CD4-positive, alpha-beta memory T cell (primary cell): ENCODE results near the gene CELF5. TPM values are rescaled to one million over a fixed set of nuclear protein-coding genes. Genes with fewer than 3 reads are reported as not detected.

Experiments used
- CTCF ChIA-PET: fragments of 350-600 bp; sonication (Branson Sonifier 250); formaldehyde crosslinking; loops from one replicate; lab custom pipeline; 2021; ENCODE audit warnings: inconsistent platforms; ENCODE audit not compliant: partially characterized antibody; lab: Charles Lee
- POLR2A ChIA-PET: fragments of 350-600 bp; sonication (Branson Sonifier 250); formaldehyde crosslinking; loops from one replicate; lab custom pipeline; 2021; ENCODE audit not compliant: partially characterized antibody; lab: Charles Lee
- DNase-seq, 5 donors: peaks; one replicate each; pipeline versions ENCODE4 v3.0.0 to v3.0.0-alpha.2; 2020 to 2022; ENCODE audit warnings: mixed read lengths in 1 of 5
- H3K27ac ChIP-seq: one replicate; pipeline ENCODE4 v1.7.0; 2013; ENCODE audit warnings: low read depth, low read length
- H3K27me3 ChIP-seq: 2 replicates; pipeline ENCODE4 v1.7.0; 2013; ENCODE audit warnings: mild to moderate bottlenecking, low read length, moderate library complexity; ENCODE audit not compliant: insufficient read depth
- H3K36me3 ChIP-seq: 2 replicates; pipeline ENCODE4 v1.7.0; 2013; ENCODE audit warnings: mild to moderate bottlenecking, low read length, moderate library complexity; ENCODE audit not compliant: insufficient read depth
- H3K4me1 ChIP-seq: 2 replicates; pipeline ENCODE4 v1.7.0; 2013; ENCODE audit warnings: mild to moderate bottlenecking, low read length, moderate library complexity; ENCODE audit not compliant: insufficient read depth
- H3K4me3 ChIP-seq, 2 donors: one replicate each; pipeline ENCODE4 v1.7.0; 2013; ENCODE audit warnings: low read length in 2 of 2, mild to moderate bottlenecking in 1 of 2
- H3K9me3 ChIP-seq, 2 donors: one replicate each; pipeline ENCODE4 v1.7.0; 2013; ENCODE audit warnings: low read length in 2 of 2, control low read depth in 1 of 2; ENCODE audit not compliant: control insufficient read depth in 1 of 2
- H3K27ac Mint-ChIP-seq, 7 donors: one replicate each; pipeline ENCODE4 v1.8.0; 2020 to 2021; ENCODE audit warnings: mixed read lengths in 7 of 7, mild to moderate bottlenecking in 6 of 7, inconsistent platforms in 3 of 7, moderate library complexity in 3 of 7
- H3K27me3 Mint-ChIP-seq, 2 donors: one replicate each; pipeline ENCODE4 v1.8.0; 2020 to 2021; ENCODE audit warnings: mixed read lengths in 2 of 2
- H3K36me3 Mint-ChIP-seq, 2 donors: one replicate each; pipeline ENCODE4 v1.8.0; 2020 to 2021; ENCODE audit warnings: mixed read lengths in 2 of 2, inconsistent platforms in 1 of 2, mild to moderate bottlenecking in 1 of 2
- H3K4me1 Mint-ChIP-seq, 4 donors: one replicate each; pipeline ENCODE4 v1.8.0; 2020 to 2021; ENCODE audit warnings: mixed read lengths in 4 of 4, mild to moderate bottlenecking in 1 of 4
- H3K4me3 Mint-ChIP-seq, 8 donors: one replicate each; pipeline ENCODE4 v1.8.0; 2020 to 2021; ENCODE audit warnings: mixed read lengths in 8 of 8, mild to moderate bottlenecking in 7 of 8, moderate library complexity in 6 of 8, inconsistent platforms in 3 of 8
- H3K9me3 Mint-ChIP-seq, 8 donors: one replicate each; pipeline ENCODE4 v1.8.0; 2020 to 2021; ENCODE audit warnings: mixed read lengths in 8 of 8, mild to moderate bottlenecking in 5 of 8, inconsistent platforms in 3 of 8, moderate library complexity in 1 of 8
- intact Hi-C: fragments of 100-400 bp; cut with micrococcal nuclease; formaldehyde crosslinking; loops from one replicate; pipeline ENCODE4 v1.15.1; 2023
- polyA plus RNA-seq, 2 donors: library from polyadenylated mRNA; unstranded; fragments of 300-500 nt; fragmentation: Illumina TruSeq; gene quantifications; one replicate each; pipeline ENCODE4 v1.2.3, GENCODE V29; 2021
- total RNA-seq, 2 experiments: library from RNA; stranded (reverse); gene quantifications; one replicate each; pipeline ENCODE4 v1.2.3, GENCODE V29; 2021

Gene CELF5
- total and polyA plus RNA-seq, 4 experiments from 2014 or later: 0.32 to 0.64 (median 0.44) TPM; not detected in 1

DNA sequence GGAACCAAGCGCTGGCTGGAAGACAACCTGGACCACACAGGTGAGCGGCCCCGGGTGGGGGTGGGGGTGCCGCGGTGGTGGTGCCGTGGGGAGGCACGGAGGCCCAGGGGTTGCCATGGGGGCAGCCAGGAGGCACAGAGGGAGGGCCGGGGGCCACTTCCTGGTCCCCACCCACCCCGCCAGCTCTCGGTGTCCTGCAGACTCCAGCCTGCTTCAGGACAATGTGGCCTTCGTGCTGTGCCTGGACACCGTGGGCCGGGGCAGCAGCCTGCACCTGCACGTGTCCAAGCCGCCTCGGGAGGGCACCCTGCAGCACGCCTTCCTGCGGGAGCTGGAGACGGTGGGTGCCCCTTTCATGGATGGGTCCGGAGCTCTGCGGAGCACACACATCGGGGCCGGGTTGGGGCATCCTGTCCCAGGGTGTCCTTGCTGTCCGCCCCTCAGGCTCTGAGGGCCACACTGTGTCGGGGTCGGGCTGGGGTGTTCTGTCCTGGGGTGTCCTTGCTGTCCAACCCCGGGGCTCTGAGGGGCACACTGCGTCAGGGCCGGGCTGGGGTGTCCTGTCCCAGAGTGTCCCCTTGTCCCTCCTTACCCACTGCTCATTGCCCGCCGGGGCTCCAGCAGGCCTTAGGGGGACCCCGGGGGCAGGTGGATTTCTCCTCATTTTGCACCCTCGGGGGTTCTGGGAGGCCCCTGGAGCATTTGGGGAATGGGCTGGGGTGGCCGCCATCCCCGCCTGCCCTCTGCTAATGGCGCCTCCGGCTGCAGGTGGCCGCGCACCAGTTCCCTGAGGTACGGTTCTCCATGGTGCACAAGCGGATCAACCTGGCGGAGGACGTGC is 20.4 kb upstream of the CELF5 start:
- Histone ChIP-seq H3K27ac (no peak overlapping the region), H3K27me3 (no peaks in the 10 kb centered on the region), H3K4me3 (no peak overlapping the region), H3K4me1 (no peaks in the 10 kb centered on the region), H3K36me3 (peaks cover 5% of the 10 kb centered on the region), H3K9me3 (no peaks in the 10 kb centered on the region)
- CTCF ChIA-PET: interaction anchor here (1.1 kb wide), 1 partner anchor 58 kb away, joined by 3 read pairs; no protein-coding TSS in a partner anchor
- Mint-ChIP-seq H3K36me3 (peaks cover 0 to 17% of the 10 kb centered on the region in 2 donors), H3K27me3 (no peaks in the 10 kb centered on the region), H3K4me3 (no peak overlapping the region), H3K9me3 (no peaks in the 10 kb centered on the region), H3K4me1 (no peaks in the 10 kb centered on the region), H3K27ac (no peak overlapping the region)
- intact Hi-C loops: no loop called here
- no peak for DNase-seq
- POLR2A ChIA-PET: no interaction called here

DNA sequence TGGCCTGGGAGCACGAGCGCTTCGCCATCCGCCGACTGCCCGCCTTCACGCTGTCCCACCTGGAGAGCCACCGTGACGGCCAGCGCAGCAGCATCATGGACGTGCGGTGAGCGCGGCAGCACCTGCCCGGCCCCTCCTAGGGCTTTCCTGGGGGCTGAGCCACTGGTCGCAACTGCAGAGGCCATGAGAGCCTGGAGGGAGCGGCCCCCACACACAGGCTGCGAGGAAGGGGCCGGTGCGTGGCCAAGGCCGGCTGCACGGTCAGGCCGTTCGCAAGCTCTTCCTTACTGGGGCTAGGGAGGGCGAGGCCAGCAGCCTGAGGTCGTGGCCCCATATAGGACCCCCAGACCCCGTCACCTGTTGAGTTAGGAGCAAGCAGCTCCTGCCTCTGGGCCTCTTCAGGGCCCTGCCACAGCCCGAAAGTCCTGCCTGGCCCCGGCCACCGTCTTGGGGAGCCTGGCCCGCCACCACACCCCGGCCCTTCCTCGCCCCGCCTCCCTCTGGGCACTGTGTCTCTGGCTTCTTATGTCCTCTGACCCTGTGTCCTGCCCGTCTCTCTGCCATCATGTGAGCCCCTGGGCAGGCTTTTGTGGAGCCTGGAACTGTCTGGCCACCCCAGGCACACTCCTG is 19.7 kb upstream of the CELF5 start:
- H3K9me3 ChIP-seq: no peaks in the 10 kb centered on the region

DNA sequence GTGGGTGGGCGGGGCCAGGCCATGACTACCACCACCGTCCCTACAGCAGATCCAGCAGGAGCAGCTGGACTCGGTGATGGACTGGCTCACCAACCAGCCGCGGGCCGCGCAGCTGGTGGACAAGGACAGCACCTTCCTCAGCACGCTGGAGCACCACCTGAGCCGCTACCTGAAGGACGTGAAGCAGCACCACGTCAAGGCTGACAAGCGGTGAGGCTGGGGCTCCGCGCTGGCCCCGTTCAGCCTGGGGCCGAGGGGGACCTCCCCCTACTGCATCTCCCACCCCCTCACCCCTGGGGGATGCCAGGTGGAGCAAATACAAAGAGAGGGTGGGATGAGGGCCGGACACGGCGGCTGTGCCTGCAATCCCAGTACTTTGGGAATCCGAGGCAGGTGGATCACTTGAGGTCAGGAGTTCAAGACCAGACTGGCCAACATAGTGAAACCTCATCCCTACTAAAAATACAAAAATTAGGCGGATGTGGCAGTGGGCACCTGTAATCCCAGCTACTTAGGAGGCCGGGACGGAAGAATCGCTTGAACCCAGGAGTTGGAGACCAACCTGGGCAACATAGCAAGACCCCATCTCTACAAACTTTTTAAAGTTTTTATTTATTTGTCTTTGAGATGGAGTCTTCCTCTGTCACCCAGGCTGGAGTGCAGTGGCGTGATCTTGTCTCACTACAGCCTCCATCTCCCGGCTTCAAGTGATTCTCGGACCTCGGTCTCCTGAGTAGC is 18.1 kb upstream of the CELF5 start:
- peaks cover 5% of the 10 kb centered on the region for H3K36me3 ChIP-seq
- H3K27ac ChIP-seq: no peak overlapping the region
- no peak for DNase-seq
- no peaks in the 10 kb centered on the region for H3K27me3 Mint-ChIP-seq
- ChIA-PET CTCF (no interaction called here), POLR2A (no interaction called here)
- no peaks in the 10 kb centered on the region for H3K4me1 ChIP-seq
- H3K9me3 Mint-ChIP-seq: no peaks in the 10 kb centered on the region
- peaks cover 0 to 10% (median 4%) of the 10 kb centered on the region in 4 donors for H3K4me1 Mint-ChIP-seq
- H3K36me3 Mint-ChIP-seq: peaks cover 0 to 23% of the 10 kb centered on the region in 2 donors
- no peak overlapping the region for H3K27ac Mint-ChIP-seq
- no peaks in the 10 kb centered on the region for H3K9me3 ChIP-seq
- no peaks in the 10 kb centered on the region for H3K27me3 ChIP-seq
- no peak overlapping the region for H3K4me3 Mint-ChIP-seq
- intact Hi-C loops: no loop called here
- no peak overlapping the region for H3K4me3 ChIP-seq

More for the DNA sequence above, 19.7 kb upstream of the CELF5 start:
- H3K4me1 Mint-ChIP-seq: peaks cover 0 to 6% (median 0%) of the 10 kb centered on the region in 4 donors
- intact Hi-C loops: no loop called here
- no peaks in the 10 kb centered on the region for H3K4me1 ChIP-seq
- H3K4me3 Mint-ChIP-seq: no peak overlapping the region
- no peaks in the 10 kb centered on the region for H3K27me3 ChIP-seq
- CTCF ChIA-PET: no interaction called here
- POLR2A ChIA-PET: no interaction called here
- H3K36me3 Mint-ChIP-seq: peaks cover 0 to 20% of the 10 kb centered on the region in 2 donors
- H3K36me3 ChIP-seq: peaks cover 5% of the 10 kb centered on the region
- no peak overlapping the region for H3K27ac Mint-ChIP-seq
- no peak overlapping the region for H3K4me3 ChIP-seq
- no peak overlapping the region for H3K27ac ChIP-seq
- H3K9me3 Mint-ChIP-seq: no peaks in the 10 kb centered on the region
- no peaks in the 10 kb centered on the region for H3K27me3 Mint-ChIP-seq
- no peak for DNase-seq

DNA sequence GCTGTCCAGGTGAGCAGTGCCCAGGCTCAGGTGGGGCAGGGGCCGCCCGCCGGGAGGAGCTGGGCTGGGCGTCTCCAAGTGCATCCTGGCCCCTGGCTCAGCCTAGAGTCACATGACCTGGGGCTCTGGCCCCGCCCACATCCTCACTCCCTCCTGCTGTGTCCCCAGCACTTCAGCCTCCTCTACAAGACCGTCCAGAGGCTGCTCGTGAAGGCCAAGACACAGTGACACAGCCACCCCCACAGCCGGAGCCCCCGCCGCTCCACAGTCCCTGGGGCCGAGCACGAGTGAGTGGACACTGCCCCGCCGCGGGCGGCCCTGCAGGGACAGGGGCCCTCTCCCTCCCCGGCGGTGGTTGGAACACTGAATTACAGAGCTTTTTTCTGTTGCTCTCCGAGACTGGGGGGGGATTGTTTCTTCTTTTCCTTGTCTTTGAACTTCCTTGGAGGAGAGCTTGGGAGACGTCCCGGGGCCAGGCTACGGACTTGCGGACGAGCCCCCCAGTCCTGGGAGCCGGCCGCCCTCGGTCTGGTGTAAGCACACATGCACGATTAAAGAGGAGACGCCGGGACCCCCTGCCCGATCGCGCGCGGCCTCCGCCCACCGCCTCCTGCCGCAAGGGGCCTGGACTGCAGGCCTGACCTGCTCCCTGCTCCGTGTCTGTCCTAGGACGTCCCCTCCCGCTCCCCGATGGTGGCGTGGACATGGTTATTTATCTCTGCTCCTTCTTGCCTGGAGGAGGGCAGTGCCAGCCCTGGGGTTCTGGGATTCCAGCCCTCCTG is 16.8 kb upstream of the CELF5 start:
- Mint-ChIP-seq H3K9me3 (no peaks in the 10 kb centered on the region), H3K4me1 (peaks cover 0 to 10% (median 4%) of the 10 kb centered on the region in 4 donors), H3K36me3 (peaks cover 0 to 19% of the 10 kb centered on the region in 2 donors), H3K27me3 (no peaks in the 10 kb centered on the region), H3K27ac (no peak overlapping the region), H3K4me3 (no peak overlapping the region)
- H3K27ac ChIP-seq: no peak overlapping the region
- no peak overlapping the region for H3K4me3 ChIP-seq
- H3K9me3 ChIP-seq: no peaks in the 10 kb centered on the region
- intact Hi-C loops: no loop called here
- ChIA-PET POLR2A (no interaction called here), CTCF (interaction anchor here (1.3 kb wide), 1 partner anchor 132 kb away, joined by 3 read pairs; no protein-coding TSS in a partner anchor)
- H3K27me3 ChIP-seq: no peaks in the 10 kb centered on the region
- DNase-seq: no peak
- peaks cover 5% of the 10 kb centered on the region for H3K36me3 ChIP-seq
- no peaks in the 10 kb centered on the region for H3K4me1 ChIP-seq

DNA sequence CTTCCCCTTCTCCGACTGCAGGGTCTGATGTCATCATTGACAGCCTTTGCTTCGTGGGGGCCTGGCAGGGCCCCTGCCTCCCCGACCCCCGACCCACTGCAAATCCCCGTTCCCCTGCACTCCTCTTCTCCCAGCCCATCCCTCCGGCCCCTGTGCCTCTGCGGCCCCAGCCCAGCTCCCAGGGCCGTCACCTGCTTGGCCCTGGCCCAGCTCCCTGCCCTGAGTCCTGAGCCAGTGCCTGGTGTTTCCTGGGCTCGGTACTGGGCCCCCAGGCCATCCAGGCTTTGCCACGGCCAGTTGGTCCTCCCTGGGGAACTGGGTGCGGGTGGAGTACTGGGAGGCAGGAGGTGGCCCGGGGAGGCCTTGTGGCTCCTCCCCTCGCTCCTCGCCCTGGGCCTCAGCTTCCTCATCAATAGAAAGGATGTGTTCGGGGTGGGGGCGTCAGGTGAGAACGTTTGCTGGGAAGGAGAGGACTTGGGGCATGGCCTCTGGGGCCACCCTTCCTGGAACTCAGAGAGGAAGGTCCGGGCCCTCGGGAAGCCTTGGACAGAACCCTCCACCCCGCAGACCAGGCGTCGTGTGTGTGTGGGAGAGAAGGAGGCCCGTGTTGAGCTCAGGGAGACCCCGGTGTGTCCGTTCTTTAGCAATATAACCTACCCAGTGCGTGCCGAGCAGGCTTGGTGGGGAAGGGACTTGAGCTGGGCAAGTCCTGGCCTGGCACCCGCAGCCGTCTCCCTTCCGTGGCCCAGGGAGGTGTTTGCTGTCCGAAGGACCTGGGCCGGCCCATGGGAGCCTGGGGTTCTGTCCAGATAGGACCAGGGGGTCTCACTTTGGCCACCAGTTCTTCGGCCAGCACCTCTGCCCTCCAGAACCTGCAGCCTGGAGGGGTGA is 15.9 kb upstream of the CELF5 start:
- Mint-ChIP-seq H3K36me3 (peaks cover 0 to 15% of the 10 kb centered on the region in 2 donors), H3K4me3 (no peak overlapping the region), H3K27me3 (no peaks in the 10 kb centered on the region), H3K9me3 (no peaks in the 10 kb centered on the region), H3K27ac (no peak overlapping the region), H3K4me1 (peaks cover 0 to 10% (median 4%) of the 10 kb centered on the region in 4 donors)
- H3K36me3 ChIP-seq: peaks cover 5% of the 10 kb centered on the region
- H3K27ac ChIP-seq: no peak overlapping the region
- intact Hi-C loops: no loop called here
- DNase-seq: no peak
- no peaks in the 10 kb centered on the region for H3K27me3 ChIP-seq
- no peaks in the 10 kb centered on the region for H3K9me3 ChIP-seq
- ChIA-PET POLR2A (no interaction called here), CTCF (interaction anchor here (1.3 kb wide), 1 partner anchor 133 kb away, joined by 3 read pairs; no protein-coding TSS in a partner anchor)
- H3K4me3 ChIP-seq: no peak overlapping the region
- no peaks in the 10 kb centered on the region for H3K4me1 ChIP-seq
